Sigmoid colon (tissue), 4 donors: ENCODE data around the gene TRAF7.

Experiments used
- CTCF ChIP-seq, 4 experiments: fragments of 450-650 bp in 3 of 4; fragments of 200-600 bp in 1 of 4; IDR thresholded peaks; one replicate each; pipeline ENCODE4 v1.5.1; 2016 to 2019; ENCODE audit warnings: antibody characterized with exemption in 4 of 4, mild to moderate bottlenecking in 3 of 4, moderate library complexity in 2 of 4
- EP300 ChIP-seq, 4 donors: sonication (generic); formaldehyde crosslinking; IDR thresholded peaks; one replicate each; pipeline ENCODE4 v1.6.1; 2017; ENCODE audit warnings: antibody characterized with exemption in 4 of 4
- POLR2AphosphoS5 ChIP-seq, 4 donors: sonication (generic); formaldehyde crosslinking; IDR thresholded peaks; one replicate each; pipeline ENCODE4 v1.6.1; 2017; ENCODE audit warnings: antibody characterized with exemption in 4 of 4

- TF ChIP-seq EP300 (IDR thresholded peaks at IDR 0.05) (no peak), CTCF (IDR thresholded peaks at IDR 0.05) (no peak), POLR2AphosphoS5 (IDR thresholded peaks at IDR 0.05) (no peak)
Observed at GRCh38 chr16:2175454-2175853, 19.9 kb downstream of the TRAF7 start.
